ENCODE measurements around the gene PIGW.

PIGW gene

GRCh38 chr17:36495076-36495578 is 39.7 kb upstream of the PIGW start:
- Histone ChIP-seq H3K36me3 (ENCODE audit: insufficient read depth, insufficient read length, low read length) (peaks cover 69% of the 10 kb centered on the region), H3K9me3 (ENCODE audit: insufficient read depth, low read length) (no peaks in the 10 kb centered on the region), H3K4me1 (ENCODE audit: insufficient read depth, insufficient read length) (no peaks in the 10 kb centered on the region), H3K27me3 (ENCODE audit: insufficient read depth, insufficient read length) (no peaks in the 10 kb centered on the region), H3K9ac (ENCODE audit: insufficient read length, low read depth) (no peak overlapping the region), H3K4me3 (ENCODE audit: insufficient read length, low read depth) (no peak overlapping the region)
- DNase-seq (ENCODE audit: low read depth, low spot score) = no peak
- TF ChIP-seq ZNF274 (IDR thresholded peaks at IDR 0.05; ENCODE audit: low read depth, low read length) = no peak

- no peak overlapping the region for H3K9ac ChIP-seq (ENCODE audit: insufficient read length, low read depth)
- peaks cover 76% of the 10 kb centered on the region for H3K36me3 ChIP-seq (ENCODE audit: insufficient read depth, insufficient read length, low read length)
- no peak overlapping the region for H3K4me3 ChIP-seq (ENCODE audit: insufficient read length, low read depth)
- DNase-seq (ENCODE audit: low read depth, low spot score) = no peak
- no peaks in the 10 kb centered on the region for H3K9me3 ChIP-seq (ENCODE audit: insufficient read depth, low read length)
- H3K27me3 ChIP-seq (ENCODE audit: insufficient read depth, insufficient read length) = no peaks in the 10 kb centered on the region
- peaks cover 3% of the 10 kb centered on the region for H3K4me1 ChIP-seq (ENCODE audit: insufficient read depth, insufficient read length)
- TF ChIP-seq ZNF274 (IDR thresholded peaks at IDR 0.05; ENCODE audit: low read depth, low read length) = no peak
- no peak for TF ChIP-seq SUZ12 (IDR thresholded peaks at IDR 0.05; ENCODE audit: extremely low read depth, insufficient read depth, insufficient read length)
- TF ChIP-seq YY1 (IDR thresholded peaks at IDR 0.05; ENCODE audit: insufficient read depth, insufficient read length) = no peak
These were observed 38.6 kb upstream of the PIGW start for GRCh38 chr17:36496018-36496789.

GRCh38 chr17:36498155-36498554 is 36.6 kb upstream of the PIGW start:
- DNase-seq (ENCODE audit: low read depth, low spot score) = no peak
- H3K4me1 ChIP-seq (ENCODE audit: insufficient read depth, insufficient read length) = peaks cover 3% of the 10 kb centered on the region
- no peak overlapping the region for H3K9ac ChIP-seq (ENCODE audit: insufficient read length, low read depth)
- no peak overlapping the region for H3K4me3 ChIP-seq (ENCODE audit: insufficient read length, low read depth)
- H3K27me3 ChIP-seq (ENCODE audit: insufficient read depth, insufficient read length) = no peaks in the 10 kb centered on the region
- H3K36me3 ChIP-seq (ENCODE audit: insufficient read depth, insufficient read length, low read length) = peaks cover 77% of the 10 kb centered on the region
- H3K9me3 ChIP-seq (ENCODE audit: insufficient read depth, low read length) = no peaks in the 10 kb centered on the region
- TF ChIP-seq ZNF274 (IDR thresholded peaks at IDR 0.05; ENCODE audit: low read depth, low read length) = no peak
- TF ChIP-seq YY1 (IDR thresholded peaks at IDR 0.05; ENCODE audit: insufficient read depth, insufficient read length) = no peak
- TF ChIP-seq SUZ12 (IDR thresholded peaks at IDR 0.05; ENCODE audit: extremely low read depth, insufficient read depth, insufficient read length) = no peak

GRCh38 chr17:36498560-36499300 is 36.1 kb upstream of the PIGW start:
- no peak for TF ChIP-seq SUZ12 (IDR thresholded peaks at IDR 0.05; ENCODE audit: extremely low read depth, insufficient read depth, insufficient read length)
- TF ChIP-seq YY1 (IDR thresholded peaks at IDR 0.05; ENCODE audit: insufficient read depth, insufficient read length) = no peak
- TF ChIP-seq ZNF274 (IDR thresholded peaks at IDR 0.05; ENCODE audit: low read depth, low read length) = no peak
- Histone ChIP-seq H3K4me3 (ENCODE audit: insufficient read length, low read depth) (no peak overlapping the region), H3K27me3 (ENCODE audit: insufficient read depth, insufficient read length) (no peaks in the 10 kb centered on the region), H3K4me1 (ENCODE audit: insufficient read depth, insufficient read length) (peaks cover 3% of the 10 kb centered on the region), H3K9me3 (ENCODE audit: insufficient read depth, low read length) (no peaks in the 10 kb centered on the region), H3K36me3 (ENCODE audit: insufficient read depth, insufficient read length, low read length) (peaks cover 78% of the 10 kb centered on the region), H3K9ac (ENCODE audit: insufficient read length, low read depth) (no peak overlapping the region)
- DNase-seq (ENCODE audit: low read depth, low spot score) = no peak

- DNase-seq (ENCODE audit: low read depth, low spot score) = no peak
- no peak overlapping the region for H3K4me3 ChIP-seq (ENCODE audit: insufficient read length, low read depth)
- peaks cover 77% of the 10 kb centered on the region for H3K36me3 ChIP-seq (ENCODE audit: insufficient read depth, insufficient read length, low read length)
- no peaks in the 10 kb centered on the region for H3K9me3 ChIP-seq (ENCODE audit: insufficient read depth, low read length)
- TF ChIP-seq ZNF274 (IDR thresholded peaks at IDR 0.05; ENCODE audit: low read depth, low read length) (no peak), SUZ12 (IDR thresholded peaks at IDR 0.05; ENCODE audit: extremely low read depth, insufficient read depth, insufficient read length) (no peak), YY1 (IDR thresholded peaks at IDR 0.05; ENCODE audit: insufficient read depth, insufficient read length) (no peak)
- peaks cover 3% of the 10 kb centered on the region for H3K4me1 ChIP-seq (ENCODE audit: insufficient read depth, insufficient read length)
- H3K9ac ChIP-seq (ENCODE audit: insufficient read length, low read depth) = no peak overlapping the region
- no peaks in the 10 kb centered on the region for H3K27me3 ChIP-seq (ENCODE audit: insufficient read depth, insufficient read length)
These were observed 34.0 kb upstream of the PIGW start for GRCh38 chr17:36500745-36501225.

GRCh38 chr17:36501351-36501750 is 33.4 kb upstream of the PIGW start:
- H3K27me3 ChIP-seq (ENCODE audit: insufficient read depth, insufficient read length) = no peaks in the 10 kb centered on the region
- peaks cover 3% of the 10 kb centered on the region for H3K4me1 ChIP-seq (ENCODE audit: insufficient read depth, insufficient read length)
- H3K9ac ChIP-seq (ENCODE audit: insufficient read length, low read depth) = no peak overlapping the region
- no peak for DNase-seq (ENCODE audit: low read depth, low spot score)
- H3K9me3 ChIP-seq (ENCODE audit: insufficient read depth, low read length) = no peaks in the 10 kb centered on the region
- H3K36me3 ChIP-seq (ENCODE audit: insufficient read depth, insufficient read length, low read length) = peaks cover 78% of the 10 kb centered on the region
- no peak for TF ChIP-seq ZNF274 (IDR thresholded peaks at IDR 0.05; ENCODE audit: low read depth, low read length)
- TF ChIP-seq SUZ12 (IDR thresholded peaks at IDR 0.05; ENCODE audit: extremely low read depth, insufficient read depth, insufficient read length) = no peak
- no peak for TF ChIP-seq YY1 (IDR thresholded peaks at IDR 0.05; ENCODE audit: insufficient read depth, insufficient read length)
- H3K4me3 ChIP-seq (ENCODE audit: insufficient read length, low read depth) = no peak overlapping the region

GRCh38 chr17:36501963-36502362 is 32.8 kb upstream of the PIGW start:
- no peaks in the 10 kb centered on the region for H3K9me3 ChIP-seq (ENCODE audit: insufficient read depth, low read length)
- H3K4me3 ChIP-seq (ENCODE audit: insufficient read length, low read depth) = no peak overlapping the region
- H3K27me3 ChIP-seq (ENCODE audit: insufficient read depth, insufficient read length) = no peaks in the 10 kb centered on the region
- TF ChIP-seq SUZ12 (IDR thresholded peaks at IDR 0.05; ENCODE audit: extremely low read depth, insufficient read depth, insufficient read length) = no peak
- no peak for TF ChIP-seq YY1 (IDR thresholded peaks at IDR 0.05; ENCODE audit: insufficient read depth, insufficient read length)
- no peak for TF ChIP-seq ZNF274 (IDR thresholded peaks at IDR 0.05; ENCODE audit: low read depth, low read length)
- H3K36me3 ChIP-seq (ENCODE audit: insufficient read depth, insufficient read length, low read length) = peaks cover 84% of the 10 kb centered on the region
- DNase-seq (ENCODE audit: low read depth, low spot score) = no peak
- H3K4me1 ChIP-seq (ENCODE audit: insufficient read depth, insufficient read length) = peaks cover 3% of the 10 kb centered on the region
- H3K9ac ChIP-seq (ENCODE audit: insufficient read length, low read depth) = no peak overlapping the region

Data from NT2/D1 (cell line).